H9 (cell line): ENCODE measurements around the gene PREP. TPM values are rescaled to one million over a fixed set of nuclear protein-coding genes. Genes with fewer than 3 reads are reported as not detected.

ENCODE experiments used
- DNase-seq: peaks from one replicate; pipeline ENCODE4 v3.0.0-alpha.2; 2017
- H2AFZ ChIP-seq: one replicate; pipeline ENCODE4 v1.6.1; 2013; ENCODE audit warnings: mild to moderate bottlenecking, low read length, control low read depth, moderate library complexity
- H2AK5ac ChIP-seq: 2 replicates; pipeline ENCODE4 v1.6.1; 2013; ENCODE audit warnings: low read length, control low read depth, mixed read lengths; ENCODE audit not compliant: insufficient read length
- H2BK120ac ChIP-seq: one replicate; pipeline ENCODE4 v1.6.1; 2013; ENCODE audit warnings: low read depth, mild to moderate bottlenecking, low read length, control low read depth, inconsistent platforms; ENCODE audit not compliant: poor library complexity, severe bottlenecking
- H2BK12ac ChIP-seq: 2 replicates; pipeline ENCODE4 v1.6.1; 2013; ENCODE audit warnings: low read length, control low read depth, mixed read lengths, low read depth; ENCODE audit not compliant: insufficient read length
- H2BK15ac ChIP-seq: 2 replicates; pipeline ENCODE4 v1.6.1; 2013; ENCODE audit warnings: low read depth, low read length, control low read depth
- H2BK20ac ChIP-seq: one replicate; pipeline ENCODE4 v1.6.1; 2013; ENCODE audit warnings: low read depth, mild to moderate bottlenecking, low read length, control low read depth, inconsistent platforms; ENCODE audit not compliant: poor library complexity, severe bottlenecking
- H2BK5ac ChIP-seq: 2 replicates; pipeline ENCODE4 v1.6.1; 2013; ENCODE audit warnings: low read length, control low read depth, mixed read lengths; ENCODE audit not compliant: insufficient read length
- H3K14ac ChIP-seq: 2 replicates; pipeline ENCODE4 v1.6.1; 2013; ENCODE audit warnings: low read length, control low read depth; ENCODE audit not compliant: insufficient read depth
- H3K18ac ChIP-seq: 2 replicates; pipeline ENCODE4 v1.6.1; 2013; ENCODE audit warnings: low read depth, mild to moderate bottlenecking, mixed read lengths, low read length, control low read depth; ENCODE audit not compliant: insufficient read length
- H3K23ac ChIP-seq: 2 replicates; pipeline ENCODE4 v1.6.1; 2013; ENCODE audit warnings: low read length, control low read depth, mixed read lengths, low read depth; ENCODE audit not compliant: insufficient read length
- H3K23me2 ChIP-seq: 2 replicates; pipeline ENCODE4 v1.6.1; 2013; ENCODE audit warnings: low read depth, mild to moderate bottlenecking, mixed read lengths, low read length, control low read depth; ENCODE audit not compliant: insufficient read length, poor library complexity, severe bottlenecking
- H3K27ac ChIP-seq: 2 replicates; pipeline ENCODE4 v1.5.1; 2013; ENCODE audit warnings: low read length, control low read depth, mixed read lengths, low read depth; ENCODE audit not compliant: insufficient read length
- H3K27me3 ChIP-seq: 2 replicates; pipeline ENCODE4 v1.6.1; 2013; ENCODE audit warnings: low read length, control low read depth, inconsistent platforms; ENCODE audit not compliant: insufficient read depth
- H3K4ac ChIP-seq: 2 replicates; pipeline ENCODE4 v1.6.1; 2013; ENCODE audit warnings: low read depth, mild to moderate bottlenecking, control low read depth, inconsistent platforms, low read length, moderate library complexity
- H3K4me1 ChIP-seq: 2 replicates; pipeline ENCODE4 v1.6.1; 2013; ENCODE audit warnings: low read length, control low read depth, inconsistent platforms; ENCODE audit not compliant: insufficient read depth
- H3K4me2 ChIP-seq: 2 replicates; pipeline ENCODE4 v1.6.1; 2013; ENCODE audit warnings: low read length, control low read depth, mixed read lengths; ENCODE audit not compliant: insufficient read length, insufficient read depth
- H3K56ac ChIP-seq: 2 replicates; pipeline ENCODE4 v1.6.1; 2013; ENCODE audit warnings: low read depth, mild to moderate bottlenecking, mixed read lengths, low read length, control low read depth; ENCODE audit not compliant: insufficient read length
- H3K79me1 ChIP-seq: 2 replicates; pipeline ENCODE4 v1.6.1; 2013; ENCODE audit warnings: low read depth, mild to moderate bottlenecking, moderate library complexity, low read length, control low read depth, inconsistent platforms; ENCODE audit not compliant: insufficient read depth, poor library complexity, severe bottlenecking
- H3K79me2 ChIP-seq: 2 replicates; pipeline ENCODE4 v1.6.1; 2013; ENCODE audit warnings: low read length, control low read depth, inconsistent platforms; ENCODE audit not compliant: insufficient read depth
- H3K9ac ChIP-seq: 2 replicates; pipeline ENCODE4 v1.6.1; 2013; ENCODE audit warnings: low read length, control low read depth, mixed read lengths; ENCODE audit not compliant: insufficient read length; ENCODE audit errors: extremely low read depth
- H3K9me3 ChIP-seq: one replicate; pipeline ENCODE4 v1.6.1; 2013; ENCODE audit warnings: low read depth, low read length, inconsistent platforms; ENCODE audit not compliant: control insufficient read depth
- H3T11ph ChIP-seq: one replicate; pipeline ENCODE4 v1.6.1; 2013; ENCODE audit warnings: mild to moderate bottlenecking, low read length, control low read depth, inconsistent platforms
- H4K20me1 ChIP-seq: one replicate; pipeline ENCODE4 v1.6.1; 2013; ENCODE audit not compliant: control insufficient read depth, insufficient read length, insufficient read depth
- H4K5ac ChIP-seq: 2 replicates; pipeline ENCODE4 v1.6.1; 2013; ENCODE audit warnings: low read depth, mild to moderate bottlenecking, mixed read lengths, low read length, control low read depth; ENCODE audit not compliant: insufficient read length
- H4K8ac ChIP-seq: replicated peaks from 2 replicates; pipeline ENCODE4 v1.6.1; 2013; ENCODE audit warnings: low read length, control low read depth, mixed read lengths, low read depth; ENCODE audit not compliant: insufficient read length
- H4K91ac ChIP-seq: 2 replicates; pipeline ENCODE4 v1.6.1; 2013; ENCODE audit warnings: low read depth, mild to moderate bottlenecking, moderate library complexity, mixed read lengths, low read length, control low read depth; ENCODE audit not compliant: insufficient read length
- H3K27ac Mint-ChIP-seq, 3 experiments: 2 replicates in 2 of 3; 3 replicates in 1 of 3; pipeline ENCODE4 v1.8.0; 2020 to 2021; ENCODE audit warnings: mixed read lengths in 3 of 3, mild to moderate bottlenecking in 1 of 3, moderate library complexity in 1 of 3
- H3K27me3 Mint-ChIP-seq: 2 replicates; pipeline ENCODE4 v1.8.0; 2021; ENCODE audit warnings: low read depth, mild to moderate bottlenecking, moderate library complexity, mixed read lengths
- H3K36me3 Mint-ChIP-seq, 3 experiments: 2 replicates in 2 of 3; 3 replicates in 1 of 3; pipeline ENCODE4 v1.8.0; 2020 to 2021; ENCODE audit warnings: low read depth in 3 of 3, mixed read lengths in 3 of 3; ENCODE audit not compliant: insufficient read depth in 1 of 3
- H3K4me1 Mint-ChIP-seq, 2 experiments: 2 replicates each; pipeline ENCODE4 v1.8.0; 2020; ENCODE audit warnings: mixed read lengths in 2 of 2
- H3K4me3 Mint-ChIP-seq, 2 experiments: 2 replicates in 1 of 2; 3 replicates in 1 of 2; pipeline ENCODE4 v1.8.0; 2020 to 2021; ENCODE audit warnings: mild to moderate bottlenecking in 2 of 2, mixed read lengths in 2 of 2, moderate library complexity in 1 of 2
- H3K9me3 Mint-ChIP-seq, 2 experiments: 2 replicates in 1 of 2; 3 replicates in 1 of 2; pipeline ENCODE4 v1.8.0; 2020; ENCODE audit warnings: mild to moderate bottlenecking in 2 of 2, mixed read lengths in 2 of 2, moderate library complexity in 1 of 2
- CTCF ChIP-seq: fragments of 200-600 bp; sonication (generic); conservative IDR thresholded peaks from 3 replicates; pipeline ENCODE4 v1.8.0; 2021; ENCODE audit warnings: antibody characterized with exemption, mild to moderate bottlenecking
- WGBS: extraction: QIAGEN DNeasy Blood & Tissue Kit; methylation state at CpG from one replicate; pipeline ENCODE4 v1.1.7; 2013; ENCODE audit warnings: missing lambda C conversion rate, low lambda C conversion rate, mixed read lengths; ENCODE audit not compliant: insufficient read length; ENCODE audit errors: extremely low coverage; 5-methylcytosine and 5-hydroxymethylcytosine counted together
- total RNA-seq: library from RNA; stranded (reverse); gene quantifications from 2 replicates; pipeline ENCODE4 v1.2.1, GENCODE V29; 2021

PREP gene
- total RNA-seq, 1 experiment from 2014 or later = 54.0 TPM

- Histone ChIP-seq H3K14ac (no peak overlapping the region), H2AFZ (no peak overlapping the region), H4K5ac (no peak overlapping the region), H3K27me3 (no peaks in the 10 kb centered on the region), H4K8ac (no peak overlapping the region), H3K4me2 (no peak overlapping the region), H2BK5ac (no peak overlapping the region), H3K4me1 (no peaks in the 10 kb centered on the region; the same call in 1 of the 2 replicates), H3T11ph (no peak overlapping the region), H3K23ac (no peak overlapping the region), H3K18ac (no peak overlapping the region), H3K56ac (no peak overlapping the region), H2BK12ac (no peak overlapping the region), H2BK120ac (no peak overlapping the region), H3K9me3 (no peaks in the 10 kb centered on the region), H2AK5ac (no peak overlapping the region), H2BK20ac (no peak overlapping the region), H3K23me2 (no peaks in the 10 kb centered on the region), H3K9ac (no peak overlapping the region), H3K4ac (no peak overlapping the region), H4K20me1 (no peaks in the 10 kb centered on the region), H3K79me1 (no peaks in the 10 kb centered on the region), H3K27ac (no peak overlapping the region), H3K79me2 (no peaks in the 10 kb centered on the region), H4K91ac (no peak overlapping the region), H2BK15ac (no peak overlapping the region)
- Mint-ChIP-seq H3K4me1 (no peaks in the 10 kb centered on the region; a peak in 1 of 4 replicates), H3K9me3 (no peaks in the 10 kb centered on the region), H3K27me3 (no peaks in the 10 kb centered on the region), H3K4me3 (no peak overlapping the region), H3K27ac (peak overlapping the region in 1 of 3 experiments; percentile 50; a peak in 2 of 7 replicates), H3K36me3 (peaks cover 12 to 39% (median 19%) of the 10 kb centered on the region in 3 experiments; a peak in 6 of 7 replicates)
- no peak for TF ChIP-seq CTCF
- WGBS = no CpG with 5 or more reads among the region's 3 CpGs
- DNase-seq = no peak
These were observed 72.5 kb downstream of the PREP start for GRCh38 chr6:105330364-105330763.
